AG04450 (cell line): ENCODE measurements around the gene MYL4. TPM values are rescaled to one million over a fixed set of nuclear protein-coding genes. Genes with fewer than 3 reads are reported as not detected.

Source experiments
- CTCF ChIA-PET: fragments of 300-600, 350-600 bp; formaldehyde crosslinking; extraction: SDS; loops from one replicate; lab custom pipeline; 2022; ENCODE audit warnings: antibody characterized with exemption, inconsistent platforms; lab: Charles Lee
- POLR2A ChIA-PET: fragments of 350-600 bp; formaldehyde crosslinking; extraction: SDS; loops from one replicate; lab custom pipeline; 2021; ENCODE audit warnings: antibody characterized with exemption, inconsistent platforms; lab: Yijun Ruan, JAX
- DNase-seq: peaks from one replicate; pipeline ENCODE4 v3.0.0-alpha.2; 2011; ENCODE audit warnings: low read depth, low spot score
- H3K27ac ChIP-seq: one replicate; pipeline ENCODE4 v1.5.1; 2012; ENCODE audit warnings: low read depth, low read length, control low read depth
- H3K27me3 ChIP-seq: one replicate; pipeline ENCODE4 v1.6.0; 2012; ENCODE audit warnings: low read length; ENCODE audit not compliant: control insufficient read depth, insufficient read depth
- H3K4me3 ChIP-seq: 2 replicates; pipeline ENCODE4 v1.5.1; 2011; ENCODE audit warnings: mild to moderate bottlenecking, low read depth, low read length, control low read depth
- H3K9me3 ChIP-seq: 2 replicates; pipeline ENCODE4 v1.5.1; 2012; ENCODE audit warnings: low read length; ENCODE audit not compliant: control insufficient read depth, insufficient read depth
- polyA plus RNA-seq: library from polyadenylated mRNA; depleted of rRNA; stranded (reverse); fragments of >200 nt; gene quantifications from 2 replicates; pipeline ENCODE4 v1.2.3, GENCODE V29; 2011
- TF ChIP-seq, protein P1 (sequence below): IDR thresholded peaks from 2 replicates; pipeline ENCODE4 v1.5.1; 2011; ENCODE audit warnings: low read depth, low read length, control low read depth, inconsistent platforms

The MYL4 gene
- polyA plus RNA-seq, 1 experiment: 0.19 TPM

DNA sequence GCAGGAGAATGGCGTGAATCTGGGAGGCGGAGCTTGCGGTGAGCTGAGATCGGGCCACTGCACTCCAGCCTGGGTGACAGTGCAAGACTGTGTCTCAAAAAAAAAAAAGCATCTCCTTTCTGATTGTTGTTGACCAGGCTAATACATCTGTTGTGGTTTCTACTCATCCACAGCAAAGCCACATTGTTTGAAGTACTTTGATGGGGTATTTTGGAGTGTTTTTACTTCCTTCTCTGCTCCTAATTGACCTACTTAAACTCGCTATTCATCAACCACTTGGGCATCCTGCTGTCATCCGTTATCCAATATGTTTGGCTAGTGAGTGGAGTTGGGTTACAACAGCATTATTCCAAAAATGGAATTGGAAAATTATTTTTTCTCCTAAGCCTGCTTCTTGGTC lies 16.6 kb upstream of the MYL4 start:
- TF ChIP-seq, protein P1, sequence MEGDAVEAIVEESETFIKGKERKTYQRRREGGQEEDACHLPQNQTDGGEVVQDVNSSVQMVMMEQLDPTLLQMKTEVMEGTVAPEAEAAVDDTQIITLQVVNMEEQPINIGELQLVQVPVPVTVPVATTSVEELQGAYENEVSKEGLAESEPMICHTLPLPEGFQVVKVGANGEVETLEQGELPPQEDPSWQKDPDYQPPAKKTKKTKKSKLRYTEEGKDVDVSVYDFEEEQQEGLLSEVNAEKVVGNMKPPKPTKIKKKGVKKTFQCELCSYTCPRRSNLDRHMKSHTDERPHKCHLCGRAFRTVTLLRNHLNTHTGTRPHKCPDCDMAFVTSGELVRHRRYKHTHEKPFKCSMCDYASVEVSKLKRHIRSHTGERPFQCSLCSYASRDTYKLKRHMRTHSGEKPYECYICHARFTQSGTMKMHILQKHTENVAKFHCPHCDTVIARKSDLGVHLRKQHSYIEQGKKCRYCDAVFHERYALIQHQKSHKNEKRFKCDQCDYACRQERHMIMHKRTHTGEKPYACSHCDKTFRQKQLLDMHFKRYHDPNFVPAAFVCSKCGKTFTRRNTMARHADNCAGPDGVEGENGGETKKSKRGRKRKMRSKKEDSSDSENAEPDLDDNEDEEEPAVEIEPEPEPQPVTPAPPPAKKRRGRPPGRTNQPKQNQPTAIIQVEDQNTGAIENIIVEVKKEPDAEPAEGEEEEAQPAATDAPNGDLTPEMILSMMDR: no peak
- no peaks in the 10 kb centered on the region for H3K27me3 ChIP-seq
- no peak for DNase-seq
- CTCF ChIA-PET: interaction anchor here (0.9 kb wide), 1 partner anchor 123 kb away, joined by 3 read pairs; no protein-coding TSS in a partner anchor
- H3K9me3 ChIP-seq: peaks cover 3% of the 10 kb centered on the region; the same call in 1 of the 2 replicates
- H3K4me3 ChIP-seq: no peak overlapping the region
- POLR2A ChIA-PET: no interaction called here
- no peak overlapping the region for H3K27ac ChIP-seq

- peaks cover 1% of the 10 kb centered on the region; the same call in 1 of the 2 replicates for H3K9me3 ChIP-seq
- TF ChIP-seq, protein P1: no peak
- POLR2A ChIA-PET: no interaction called here
- CTCF ChIA-PET: no interaction called here
- H3K27me3 ChIP-seq: peaks cover 2% of the 10 kb centered on the region
- no peak overlapping the region for H3K4me3 ChIP-seq
- H3K27ac ChIP-seq: no peak overlapping the region
- DNase-seq: no peak
Observed at GRCh38 chr17:47193931-47194511, 15.1 kb upstream of the MYL4 start.

DNA sequence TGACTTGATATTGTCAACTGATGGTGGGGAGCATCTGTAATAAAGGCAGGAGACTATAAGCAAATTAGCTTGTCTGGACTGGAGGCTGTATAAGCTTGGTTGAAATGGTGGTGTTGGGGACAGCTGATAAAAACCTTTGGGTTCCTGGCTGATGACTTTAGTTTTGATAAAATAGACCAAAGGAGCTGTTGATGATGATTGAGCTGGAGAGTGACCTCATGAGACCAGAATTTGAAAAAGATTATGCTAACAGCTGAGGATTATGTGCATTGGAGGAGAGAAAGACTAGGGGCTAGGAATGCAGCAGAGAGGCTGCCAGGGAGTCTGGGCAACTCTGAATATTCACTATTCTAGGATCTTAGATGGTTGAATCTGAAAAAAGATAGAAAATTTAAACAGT lies 11.3 kb upstream of the MYL4 start:
- Histone ChIP-seq H3K9me3 (no peaks in the 10 kb centered on the region), H3K27ac (no peak overlapping the region), H3K4me3 (no peak overlapping the region), H3K27me3 (peaks cover 2% of the 10 kb centered on the region)
- TF ChIP-seq, protein P1: no peak
- ChIA-PET POLR2A (no interaction called here), CTCF (no interaction called here)
- no peak for DNase-seq

DNA sequence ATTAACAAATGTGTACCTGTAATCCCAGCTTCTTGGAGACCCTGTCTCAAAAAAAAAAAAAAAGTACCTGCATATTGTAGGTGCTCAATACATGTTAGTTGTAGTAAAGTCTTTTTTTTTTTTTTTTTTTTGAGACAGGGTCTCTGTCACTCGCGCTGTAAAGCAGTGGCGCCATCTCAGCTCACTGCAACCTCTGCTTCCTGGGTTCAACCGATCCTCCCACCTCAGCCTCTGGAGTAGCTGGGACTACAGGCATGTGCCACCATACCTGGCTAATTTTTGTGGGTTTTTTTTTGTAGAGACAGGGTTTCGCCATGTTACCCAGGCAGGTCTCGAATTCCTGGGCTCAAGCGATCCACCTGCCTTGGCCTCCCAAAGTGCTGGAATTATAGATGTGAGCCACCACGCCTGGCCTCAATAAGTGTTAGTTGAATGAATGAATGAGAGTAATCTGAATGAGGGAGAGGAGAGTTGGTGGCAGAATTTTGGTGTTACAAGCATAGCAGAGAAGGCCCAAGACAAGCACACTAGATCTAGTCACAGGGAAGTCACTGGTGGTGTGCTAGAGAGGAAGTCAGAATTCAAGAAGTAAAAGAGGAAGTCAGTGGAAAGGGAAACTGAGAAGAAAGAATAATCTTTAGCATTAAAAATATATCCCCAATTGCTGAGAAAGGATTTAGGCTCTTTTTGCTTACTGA lies 9.4 kb upstream of the MYL4 start:
- TF ChIP-seq, protein P1: no peak
- no peaks in the 10 kb centered on the region for H3K9me3 ChIP-seq
- DNase-seq: no peak
- no peak overlapping the region for H3K4me3 ChIP-seq
- peaks cover 2% of the 10 kb centered on the region for H3K27me3 ChIP-seq
- H3K27ac ChIP-seq: no peak overlapping the region
- ChIA-PET CTCF (no interaction called here), POLR2A (no interaction called here)

DNA sequence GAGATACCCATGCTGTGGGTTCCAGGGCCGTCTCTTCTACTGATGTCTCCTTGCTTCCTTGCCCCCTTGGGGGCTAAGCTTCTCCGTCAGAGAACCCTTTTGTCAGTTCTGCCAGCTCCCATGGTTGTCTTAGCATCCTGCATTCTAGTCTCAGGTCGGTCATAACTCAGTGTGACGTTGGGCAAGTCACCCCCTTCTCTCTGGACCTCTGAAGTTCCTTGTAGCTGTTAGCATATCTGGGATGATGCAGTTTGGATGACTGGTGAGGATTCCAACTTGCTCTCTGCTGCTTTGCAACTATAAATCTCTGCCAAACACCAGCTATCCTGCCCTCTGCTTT lies 8.9 kb upstream of the MYL4 start:
- POLR2A ChIA-PET: no interaction called here
- TF ChIP-seq, protein P1: no peak
- H3K9me3 ChIP-seq: no peaks in the 10 kb centered on the region
- no peak overlapping the region for H3K27ac ChIP-seq
- no peak for DNase-seq
- CTCF ChIA-PET: no interaction called here
- no peak overlapping the region for H3K4me3 ChIP-seq
- peaks cover 2% of the 10 kb centered on the region for H3K27me3 ChIP-seq
